ENCODE data around the gene STAC.

Gene STAC

DNA sequence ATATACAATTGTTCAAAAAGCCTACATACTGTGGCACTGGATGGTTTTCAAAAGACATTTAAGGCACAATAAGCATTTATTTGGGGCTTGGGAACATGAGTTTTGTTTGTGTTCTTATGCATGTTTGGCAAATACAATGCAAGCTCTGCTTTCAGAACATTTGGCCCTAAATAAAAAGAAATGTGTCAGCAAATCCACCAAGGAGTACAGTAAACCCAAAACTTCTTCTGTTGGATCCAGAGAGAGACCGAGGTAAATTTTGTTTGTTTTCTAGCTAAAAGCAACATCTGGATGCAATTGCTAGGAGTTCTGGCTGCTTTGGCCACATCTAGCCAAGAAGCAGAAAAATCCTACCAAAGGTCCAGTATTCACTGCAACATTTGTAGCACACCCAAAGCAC is 215.2 kb downstream of the STAC start:
- no peak for DNase-seq (ENCODE audit: low read depth)

GRCh38 chr3:36596419-36596818 is 216.1 kb downstream of the STAC start:
- DNase-seq (ENCODE audit: low read depth): no peak

- no peak for DNase-seq (ENCODE audit: low read depth)
Measured at GRCh38 chr3:36597422-36597821, 217.1 kb downstream of the STAC start.

All from stimulated activated CD4-positive, alpha-beta T cell treated with anti-CD3 and anti-CD28 coated beads, Interleukin-2, amount 100 ng/mL, for 4 hours (primary cell).